Measurements from ENCODE around the gene KCNN2. TPM values are rescaled to one million over a fixed set of nuclear protein-coding genes. Genes with fewer than 3 reads are reported as not detected.

KCNN2 gene
- total RNA-seq, 1 experiment from 2014 or later: 11.9 TPM

GRCh38 chr5:114377050-114377844 lies 15.4 kb downstream of the KCNN2 start (continued):
- TF ChIP-seq AR (CRISPR knock-in tag; IDR thresholded peaks at IDR 0.05): no peak

- DNase-seq (ENCODE audit: low spot score): no peak
- ATAC-seq: no peak
- POLR2A ChIA-PET: no interaction called here
- TF ChIP-seq ATF1 (CRISPR knock-in tag; IDR thresholded peaks at IDR 0.05): no peak
- no peak for TF ChIP-seq ZNF671 (CRISPR knock-in tag; IDR thresholded peaks at IDR 0.05)
- TF ChIP-seq E2F5 (CRISPR knock-in tag; IDR thresholded peaks at IDR 0.05): no peak
- no peak for TF ChIP-seq TEAD4 (CRISPR knock-in tag; IDR thresholded peaks at IDR 0.05)
- TF ChIP-seq USF1 (CRISPR knock-in tag; IDR thresholded peaks at IDR 0.05): no peak
- TF ChIP-seq E2F1 (CRISPR knock-in tag; IDR thresholded peaks at IDR 0.05): no peak
- TF ChIP-seq ATF3 (CRISPR knock-in tag; conservative IDR thresholded peaks at IDR 0.05): no peak
- TF ChIP-seq JAZF1 (CRISPR knock-in tag; IDR thresholded peaks at IDR 0.05): no peak
- no peak for TF ChIP-seq EMX1 (CRISPR knock-in tag; IDR thresholded peaks at IDR 0.05)
- TF ChIP-seq E2F4 (CRISPR knock-in tag; IDR thresholded peaks at IDR 0.05; ENCODE audit: borderline replicate concordance, low read depth): no peak
- no peak for TF ChIP-seq MLX (CRISPR knock-in tag; IDR thresholded peaks at IDR 0.05)
- no peak for TF ChIP-seq RORB (CRISPR knock-in tag; IDR thresholded peaks at IDR 0.05)
- Mint-ChIP-seq H3K4me1 (peaks cover 47% of the 10 kb centered on the region), H3K36me3 (peaks cover 3% of the 10 kb centered on the region; the same call in 1 of the 2 replicates), H3K9me3 (no peaks in the 10 kb centered on the region), H3K4me3 (no peak overlapping the region), H3K27ac (0 out of 2 replicates have a peak overlapping the region, but pooled peaks have one; percentile 4), H3K27me3 (ENCODE audit: low read depth) (no peaks in the 10 kb centered on the region)
- CTCF ChIA-PET: interaction anchor here (1.0 to 1.8 kb wide), 4 partner anchors 9 to 360 kb away, joined by 3 to 4 read pairs (median 3); no protein-coding TSS in a partner anchor
Measured at GRCh38 chr5:114377946-114378345, 16.1 kb downstream of the KCNN2 start.

GRCh38 chr5:114380721-114381120 lies 18.9 kb downstream of the KCNN2 start:
- no peak overlapping the region for H3K4me3 Mint-ChIP-seq
- ATAC-seq (no peak), DNase-seq (ENCODE audit: low spot score) (no peak)
- H3K36me3 Mint-ChIP-seq: peaks cover 3% of the 10 kb centered on the region; the same call in 1 of the 2 replicates
- CTCF ChIA-PET: interaction anchor here (0.5 to 1.3 kb wide), 2 partner anchors 15 to 66 kb away, joined by 3 to 8 read pairs; no protein-coding TSS in a partner anchor
- H3K27ac Mint-ChIP-seq: no peak overlapping the region
- POLR2A ChIA-PET: no interaction called here
- no peaks in the 10 kb centered on the region for H3K9me3 Mint-ChIP-seq
- no peaks in the 10 kb centered on the region for H3K27me3 Mint-ChIP-seq (ENCODE audit: low read depth)
- peaks cover 51% of the 10 kb centered on the region for H3K4me1 Mint-ChIP-seq
- TF ChIP-seq FOXK1 (CRISPR knock-in tag; IDR thresholded peaks at IDR 0.05) (no peak), JUN (CRISPR knock-in tag; IDR thresholded peaks at IDR 0.05) (no peak), USF1 (CRISPR knock-in tag; IDR thresholded peaks at IDR 0.05) (no peak), EMX1 (CRISPR knock-in tag; IDR thresholded peaks at IDR 0.05) (no peak), SP1 (CRISPR knock-in tag; conservative IDR thresholded peaks at IDR 0.05) (no peak), MLX (CRISPR knock-in tag; IDR thresholded peaks at IDR 0.05) (no peak), PREB (CRISPR knock-in tag; IDR thresholded peaks at IDR 0.05; ENCODE audit: borderline replicate concordance) (no peak), ZNF121 (CRISPR knock-in tag; IDR thresholded peaks at IDR 0.05) (no peak)
